Gastroesophageal sphincter (tissue), 3 donors: ENCODE measurements around the gene UFSP1.

Experiments used
- CTCF ChIP-seq, 4 experiments: fragments of 200-600 bp in 2 of 4; fragments of 450-650 bp in 2 of 4; sonication (generic) in 1 of 4; IDR thresholded peaks; one replicate each; pipeline ENCODE4 v1.5.1; 2017 to 2019; ENCODE audit warnings: antibody characterized with exemption in 4 of 4, mild to moderate bottlenecking in 2 of 4, moderate library complexity in 2 of 4
- EP300 ChIP-seq: sonication (generic); formaldehyde crosslinking; IDR thresholded peaks from one replicate; pipeline ENCODE4 v1.6.1; 2017; ENCODE audit warnings: antibody characterized with exemption, mild to moderate bottlenecking
- POLR2AphosphoS5 ChIP-seq: sonication (generic); formaldehyde crosslinking; IDR thresholded peaks from one replicate; pipeline ENCODE4 v1.6.1; 2017; ENCODE audit warnings: antibody characterized with exemption

- TF ChIP-seq CTCF (IDR thresholded peaks at IDR 0.05) (no peak), POLR2AphosphoS5 (no peak), EP300 (no peak)
These were observed 2.5 kb downstream of the UFSP1 start for GRCh38 chr7:100886936-100887515.
